ENCODE data around the gene ADCYAP1R1.

The ADCYAP1R1 gene

DNA sequence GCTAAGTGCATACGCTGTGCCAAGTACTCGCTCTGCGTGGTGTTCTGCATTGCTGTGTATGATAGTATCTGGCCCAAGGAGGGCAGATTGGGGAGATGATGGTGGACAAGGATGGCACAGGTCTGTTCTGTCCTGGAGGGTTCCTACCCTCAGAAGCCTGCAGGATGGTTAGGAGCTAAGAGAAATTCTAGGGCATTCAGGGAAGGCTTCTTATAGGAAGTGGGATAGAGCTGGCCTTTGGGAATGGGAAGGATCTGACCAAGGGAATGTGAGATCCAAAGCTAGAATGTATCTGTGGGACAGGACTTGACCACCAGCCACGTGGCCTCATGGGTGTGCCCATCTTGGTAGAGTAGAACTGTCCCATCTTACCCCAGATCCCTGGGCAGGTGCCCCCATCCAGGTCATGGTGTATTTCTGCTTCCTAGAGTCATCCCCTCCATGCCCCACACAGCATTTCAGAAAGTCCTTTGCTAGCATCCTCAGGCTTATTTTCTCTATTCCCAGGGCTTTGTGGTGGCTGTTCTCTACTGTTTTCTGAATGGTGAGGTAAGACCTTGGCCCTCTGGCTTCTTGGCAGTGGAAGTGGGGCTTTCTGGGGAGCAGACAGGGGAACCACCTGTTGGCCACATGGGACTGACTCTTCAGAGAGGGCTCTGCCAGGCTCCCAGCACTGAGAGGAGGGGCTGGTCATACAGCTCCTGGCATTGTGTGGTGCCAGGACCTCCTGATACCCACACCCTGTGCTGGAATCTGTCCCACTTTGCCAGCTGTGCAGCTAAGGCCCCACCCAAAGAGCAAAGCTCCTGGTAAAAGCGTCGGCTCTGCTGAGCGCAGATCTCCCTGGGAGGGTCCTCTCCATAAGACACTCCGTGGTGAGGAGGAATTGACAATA is 52.5 kb downstream of the ADCYAP1R1 start:
- Histone ChIP-seq H3K4me1 (ENCODE audit: control insufficient read depth, insufficient read depth, low read length, poor library complexity, severe bottlenecking) (no peaks in the 10 kb centered on the region), H3K27ac (ENCODE audit: insufficient read depth, low read length, poor library complexity, severe bottlenecking) (no peak overlapping the region), H3K36me3 (ENCODE audit: control insufficient read depth, insufficient read depth, low read length) (no peaks in the 10 kb centered on the region), H3K9me3 (ENCODE audit: control insufficient read depth, low read length) (no peaks in the 10 kb centered on the region), H3K27me3 (replicated peaks; ENCODE audit: control insufficient read depth, insufficient read depth, low read length, poor library complexity, severe bottlenecking) (no peaks in the 10 kb centered on the region), H3K4me3 (ENCODE audit: insufficient read depth, low read depth, low read length, poor library complexity, severe bottlenecking) (no peak overlapping the region)
- no peak for DNase-seq

DNA sequence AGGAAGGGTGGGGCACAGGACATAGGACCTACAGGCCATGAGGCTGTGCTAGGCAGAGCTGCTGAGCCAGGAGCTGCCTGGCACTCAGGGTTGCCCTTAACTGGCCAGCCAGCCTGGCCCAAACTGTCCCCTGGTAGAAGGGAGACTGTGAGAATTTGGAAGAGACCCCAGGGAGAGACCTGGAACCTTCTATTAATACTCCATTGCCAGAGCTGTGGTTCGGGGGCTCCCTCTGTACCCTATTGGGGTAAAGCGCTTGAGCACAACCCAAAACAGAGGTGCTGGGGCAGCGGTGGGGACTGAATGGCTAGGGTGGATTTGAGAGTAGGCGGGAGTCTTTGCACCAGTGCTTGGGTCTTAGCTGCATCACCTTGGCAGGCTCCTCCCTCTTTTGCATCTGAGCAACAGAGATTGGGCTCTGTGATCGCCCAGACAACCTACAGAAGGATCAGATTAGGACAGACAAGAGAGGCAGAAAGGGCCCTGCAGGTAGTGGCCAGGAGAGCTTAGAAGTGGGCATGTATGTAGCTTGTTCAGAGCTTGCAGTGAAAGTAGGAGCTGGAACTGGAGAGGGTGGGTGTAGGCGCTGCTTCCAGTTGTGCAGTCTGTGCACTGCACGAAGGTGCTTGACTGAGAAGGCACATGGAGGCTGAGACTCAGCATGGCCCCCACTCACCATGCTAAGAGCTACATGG is 53.3 kb downstream of the ADCYAP1R1 start:
- no peak overlapping the region for H3K27ac ChIP-seq (ENCODE audit: insufficient read depth, low read length, poor library complexity, severe bottlenecking)
- H3K27me3 ChIP-seq (replicated peaks; ENCODE audit: control insufficient read depth, insufficient read depth, low read length, poor library complexity, severe bottlenecking), result no peaks in the 10 kb centered on the region
- no peaks in the 10 kb centered on the region for H3K36me3 ChIP-seq (ENCODE audit: control insufficient read depth, insufficient read depth, low read length)
- H3K4me3 ChIP-seq (ENCODE audit: insufficient read depth, low read depth, low read length, poor library complexity, severe bottlenecking), result no peak overlapping the region
- DNase-seq, result no peak
- H3K9me3 ChIP-seq (ENCODE audit: control insufficient read depth, low read length), result no peaks in the 10 kb centered on the region
- no peaks in the 10 kb centered on the region for H3K4me1 ChIP-seq (ENCODE audit: control insufficient read depth, insufficient read depth, low read length, poor library complexity, severe bottlenecking)

- no peak for DNase-seq
- Histone ChIP-seq H3K36me3 (ENCODE audit: control insufficient read depth, insufficient read depth, low read length) (no peaks in the 10 kb centered on the region), H3K9me3 (ENCODE audit: control insufficient read depth, low read length) (no peaks in the 10 kb centered on the region), H3K4me1 (ENCODE audit: control insufficient read depth, insufficient read depth, low read length, poor library complexity, severe bottlenecking) (no peaks in the 10 kb centered on the region), H3K27me3 (replicated peaks; ENCODE audit: control insufficient read depth, insufficient read depth, low read length, poor library complexity, severe bottlenecking) (no peaks in the 10 kb centered on the region), H3K27ac (ENCODE audit: insufficient read depth, low read length, poor library complexity, severe bottlenecking) (no peak overlapping the region), H3K4me3 (ENCODE audit: insufficient read depth, low read depth, low read length, poor library complexity, severe bottlenecking) (no peak overlapping the region)
These were observed 54.4 kb downstream of the ADCYAP1R1 start for GRCh38 chr7:31106303-31107105.

GRCh38 chr7:31107106-31108090 is 55.3 kb downstream of the ADCYAP1R1 start:
- Histone ChIP-seq H3K27me3 (replicated peaks; ENCODE audit: control insufficient read depth, insufficient read depth, low read length, poor library complexity, severe bottlenecking) (no peaks in the 10 kb centered on the region), H3K4me1 (ENCODE audit: control insufficient read depth, insufficient read depth, low read length, poor library complexity, severe bottlenecking) (no peaks in the 10 kb centered on the region), H3K36me3 (ENCODE audit: control insufficient read depth, insufficient read depth, low read length) (no peaks in the 10 kb centered on the region), H3K27ac (ENCODE audit: insufficient read depth, low read length, poor library complexity, severe bottlenecking) (no peak overlapping the region), H3K9me3 (ENCODE audit: control insufficient read depth, low read length) (no peaks in the 10 kb centered on the region), H3K4me3 (ENCODE audit: insufficient read depth, low read depth, low read length, poor library complexity, severe bottlenecking) (no peak overlapping the region)
- no peak for DNase-seq

GRCh38 chr7:31108097-31108657 is 56.1 kb downstream of the ADCYAP1R1 start:
- no peaks in the 10 kb centered on the region for H3K36me3 ChIP-seq (ENCODE audit: control insufficient read depth, insufficient read depth, low read length)
- no peak overlapping the region for H3K4me3 ChIP-seq (ENCODE audit: insufficient read depth, low read depth, low read length, poor library complexity, severe bottlenecking)
- H3K9me3 ChIP-seq (ENCODE audit: control insufficient read depth, low read length), result no peaks in the 10 kb centered on the region
- DNase-seq, result no peak
- no peaks in the 10 kb centered on the region for H3K4me1 ChIP-seq (ENCODE audit: control insufficient read depth, insufficient read depth, low read length, poor library complexity, severe bottlenecking)
- H3K27me3 ChIP-seq (replicated peaks; ENCODE audit: control insufficient read depth, insufficient read depth, low read length, poor library complexity, severe bottlenecking), result no peaks in the 10 kb centered on the region
- H3K27ac ChIP-seq (ENCODE audit: insufficient read depth, low read length, poor library complexity, severe bottlenecking), result no peak overlapping the region

- Histone ChIP-seq H3K4me3 (ENCODE audit: insufficient read depth, low read depth, low read length, poor library complexity, severe bottlenecking) (no peak overlapping the region), H3K27ac (ENCODE audit: insufficient read depth, low read length, poor library complexity, severe bottlenecking) (no peak overlapping the region), H3K36me3 (ENCODE audit: control insufficient read depth, insufficient read depth, low read length) (no peaks in the 10 kb centered on the region), H3K27me3 (replicated peaks; ENCODE audit: control insufficient read depth, insufficient read depth, low read length, poor library complexity, severe bottlenecking) (no peaks in the 10 kb centered on the region), H3K4me1 (ENCODE audit: control insufficient read depth, insufficient read depth, low read length, poor library complexity, severe bottlenecking) (no peaks in the 10 kb centered on the region), H3K9me3 (ENCODE audit: control insufficient read depth, low read length) (no peaks in the 10 kb centered on the region)
- no peak for DNase-seq
These were observed 57.6 kb downstream of the ADCYAP1R1 start for GRCh38 chr7:31109751-31110150.

GRCh38 chr7:31110331-31111108 is 58.4 kb downstream of the ADCYAP1R1 start:
- Histone ChIP-seq H3K4me1 (ENCODE audit: control insufficient read depth, insufficient read depth, low read length, poor library complexity, severe bottlenecking) (no peaks in the 10 kb centered on the region), H3K27me3 (replicated peaks; ENCODE audit: control insufficient read depth, insufficient read depth, low read length, poor library complexity, severe bottlenecking) (no peaks in the 10 kb centered on the region), H3K9me3 (ENCODE audit: control insufficient read depth, low read length) (no peaks in the 10 kb centered on the region), H3K27ac (ENCODE audit: insufficient read depth, low read length, poor library complexity, severe bottlenecking) (no peak overlapping the region), H3K4me3 (ENCODE audit: insufficient read depth, low read depth, low read length, poor library complexity, severe bottlenecking) (no peak overlapping the region), H3K36me3 (ENCODE audit: control insufficient read depth, insufficient read depth, low read length) (no peaks in the 10 kb centered on the region)
- DNase-seq, result no peak

DNA sequence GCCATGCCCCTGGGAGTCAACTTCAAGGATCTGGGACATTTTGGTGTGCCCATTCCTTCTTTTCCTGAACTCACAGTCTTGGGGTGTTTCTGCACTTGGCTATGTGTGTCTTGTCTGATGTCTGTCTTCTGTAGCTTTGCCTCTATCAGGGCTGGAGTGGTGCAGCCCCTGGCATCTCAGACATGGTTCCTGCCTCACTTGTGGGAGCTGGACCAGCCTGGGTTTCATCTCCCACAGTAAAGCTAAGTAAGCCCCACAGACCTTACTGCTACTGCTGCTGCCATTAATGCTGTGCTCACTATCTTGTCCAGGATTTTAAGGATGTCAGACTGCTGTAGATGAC is 59.0 kb downstream of the ADCYAP1R1 start:
- H3K4me1 ChIP-seq (ENCODE audit: control insufficient read depth, insufficient read depth, low read length, poor library complexity, severe bottlenecking), result no peaks in the 10 kb centered on the region
- H3K27me3 ChIP-seq (replicated peaks; ENCODE audit: control insufficient read depth, insufficient read depth, low read length, poor library complexity, severe bottlenecking), result no peaks in the 10 kb centered on the region
- H3K27ac ChIP-seq (ENCODE audit: insufficient read depth, low read length, poor library complexity, severe bottlenecking), result no peak overlapping the region
- no peak overlapping the region for H3K4me3 ChIP-seq (ENCODE audit: insufficient read depth, low read depth, low read length, poor library complexity, severe bottlenecking)
- H3K36me3 ChIP-seq (ENCODE audit: control insufficient read depth, insufficient read depth, low read length), result no peaks in the 10 kb centered on the region
- DNase-seq, result no peak
- H3K9me3 ChIP-seq (ENCODE audit: control insufficient read depth, low read length), result no peaks in the 10 kb centered on the region
